GM18511 (cell line): Measurements from ENCODE around the gene HBZ.
"Not testable (repeated sequence)": the region's sequence is repeated elsewhere in the genome, so short reads cannot be mapped to it uniquely, and the experiment has no call there.

ENCODE experiments used
- ATAC-seq: cut with Tn5 transposase; IDR thresholded peaks from one replicate; pipeline ENCODE4 v1.9.1; 2021; ENCODE audit warnings: mild to moderate bottlenecking, moderate library complexity; ENCODE audit not compliant: unreplicated experiment

The HBZ gene

GRCh38 chr16:152141-153128 lies at the start of gene HBZ:
TSS of gene HBZ (plus strand) at chr16:152644. CDS start at chr16:152910, 266 bp downstream.
- no peak for ATAC-seq

DNA sequence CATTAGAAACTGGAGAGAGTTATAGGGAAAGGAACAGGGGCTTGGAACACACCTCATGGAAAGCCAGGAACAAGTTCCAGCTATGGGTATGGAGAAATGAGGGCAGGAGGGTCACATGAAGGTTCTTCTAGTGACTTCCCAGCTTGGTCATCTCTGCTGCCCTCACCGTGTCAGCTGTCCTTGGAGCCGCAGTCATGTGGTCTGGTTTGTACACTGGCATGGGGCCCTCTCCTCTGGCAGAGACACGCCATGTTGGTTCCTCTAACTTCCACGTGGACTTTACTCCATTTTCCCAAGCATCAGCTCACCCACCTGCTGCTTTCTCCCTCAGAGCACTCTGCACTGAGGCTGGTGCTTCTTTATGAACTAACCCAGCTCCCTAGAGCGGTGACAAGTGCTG lies 48.1 kb upstream of the HBZ start:
- no peak for ATAC-seq

DNA sequence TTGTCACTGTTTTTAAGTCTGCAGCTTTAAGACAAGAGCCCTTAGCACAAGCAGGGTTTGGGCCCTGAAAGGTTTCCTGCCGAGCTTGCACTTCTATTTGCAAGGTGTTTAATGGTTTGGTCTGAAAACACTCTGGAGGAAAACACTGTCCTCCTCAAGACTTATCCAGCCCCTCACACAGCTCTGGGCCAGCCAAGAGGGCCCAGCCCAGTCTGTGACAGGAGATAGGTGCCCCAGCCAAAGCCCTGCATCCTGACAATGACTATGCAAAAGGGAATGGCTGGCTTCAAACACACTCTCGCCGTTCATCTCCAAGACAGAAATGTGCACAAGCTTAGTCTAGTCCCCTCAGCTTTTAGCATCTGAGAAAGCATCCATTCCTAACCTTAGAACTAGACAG lies 47.5 kb upstream of the HBZ start:
- no peak for ATAC-seq

DNA sequence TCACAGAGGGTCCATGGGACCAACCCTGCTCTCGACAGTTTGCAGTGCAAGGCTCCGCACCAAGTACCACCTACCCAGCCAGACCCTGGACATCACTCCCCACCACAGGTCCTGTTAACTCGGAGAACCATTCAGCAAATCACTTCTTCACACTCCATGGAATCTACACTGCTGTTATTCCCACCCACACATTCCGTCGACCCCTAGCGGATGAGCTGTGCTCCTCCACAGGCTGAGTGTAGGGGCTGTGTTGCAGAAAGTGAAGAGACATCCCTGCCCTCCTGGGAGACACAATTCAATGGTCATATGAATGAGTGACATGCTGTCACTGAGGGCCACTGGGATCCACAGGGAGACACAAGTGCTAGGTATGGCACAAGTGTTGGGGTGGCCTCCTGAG lies 46.9 kb upstream of the HBZ start:
- no peak for ATAC-seq

DNA sequence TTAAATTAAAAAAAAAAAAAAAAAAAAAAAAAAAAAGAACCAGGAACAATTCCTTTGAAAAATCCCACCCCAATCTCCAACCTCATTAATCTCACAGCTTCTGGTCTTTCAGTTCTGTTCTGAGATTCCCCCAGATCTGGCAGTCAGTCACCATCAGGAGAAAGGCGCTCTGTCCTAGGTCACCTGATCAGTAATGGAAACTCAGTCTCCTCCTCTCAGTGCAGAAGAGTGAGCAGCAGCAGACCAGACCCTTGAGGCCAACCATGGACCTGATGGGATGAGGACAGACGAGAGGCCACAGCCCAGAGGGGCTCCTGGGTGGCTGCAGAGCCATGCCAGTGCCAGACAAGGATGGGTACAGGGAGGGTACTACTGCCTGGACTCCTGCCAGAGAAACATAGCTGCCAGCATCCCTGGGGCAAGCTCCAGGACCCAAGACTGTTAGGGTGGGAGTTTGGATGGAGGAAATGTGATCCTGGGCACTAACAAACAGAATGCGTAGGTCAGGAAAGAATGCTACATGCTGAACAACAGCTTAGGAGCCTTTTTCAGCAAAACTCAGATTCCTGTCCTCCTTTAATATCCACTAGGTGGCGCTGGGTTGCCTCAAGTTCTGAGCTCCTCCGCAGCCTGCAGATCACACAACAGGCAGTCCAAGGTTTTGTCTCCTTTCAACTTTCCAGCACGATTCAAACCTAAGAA lies 45.7 kb upstream of the HBZ start:
- ATAC-seq = no peak

DNA sequence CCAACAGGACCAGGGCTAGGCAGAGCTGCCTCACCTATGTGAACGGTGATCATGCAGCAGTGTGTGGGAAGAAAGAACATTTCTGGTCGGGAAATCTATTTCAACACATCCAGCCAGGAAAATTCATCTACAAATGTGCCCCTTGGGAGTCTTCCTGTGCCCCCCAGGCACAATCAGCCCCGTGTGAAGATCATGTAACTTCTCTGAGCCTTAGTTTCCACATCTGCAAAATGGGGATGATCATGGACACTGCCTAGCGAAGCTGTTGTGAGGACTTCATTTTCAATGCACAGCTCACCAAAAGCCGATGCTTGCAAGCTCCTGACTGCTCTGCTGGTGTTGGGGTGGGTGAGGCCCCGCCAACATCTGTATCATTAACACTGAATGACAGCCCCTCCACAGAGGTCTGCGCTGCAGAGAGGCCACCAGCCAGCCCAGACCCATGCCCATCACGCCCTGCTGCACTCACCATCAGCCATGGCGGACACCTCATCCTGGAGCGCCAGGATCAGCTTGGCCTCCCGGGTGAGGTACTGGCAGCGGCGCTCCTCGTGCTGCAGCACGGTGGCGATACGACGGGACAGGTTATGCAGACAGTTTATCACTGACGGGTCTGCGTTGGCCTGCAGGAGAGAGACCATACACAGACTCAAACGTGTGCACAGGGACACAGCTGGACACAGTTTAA lies 40.1 kb upstream of the HBZ start:
- ATAC-seq = no peak

DNA sequence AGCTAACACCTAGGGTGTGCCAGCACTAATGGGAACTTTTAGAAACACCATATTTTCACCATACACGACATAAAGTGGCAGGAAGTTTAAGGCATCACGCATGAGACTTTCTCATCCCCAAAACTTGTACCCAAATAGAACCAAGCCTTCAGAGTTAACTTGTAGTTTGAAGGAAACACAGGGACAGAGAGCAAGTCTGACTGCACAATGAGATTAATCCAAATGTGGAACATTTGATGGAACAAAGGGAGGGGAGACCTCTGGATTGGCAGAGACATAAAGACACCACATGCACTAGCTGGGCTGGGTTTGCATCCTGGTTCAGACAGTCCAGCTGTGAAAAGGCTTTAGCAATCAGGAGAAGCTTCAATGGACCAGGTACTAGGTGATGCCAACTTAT lies 38.1 kb upstream of the HBZ start:
- no peak for ATAC-seq

DNA sequence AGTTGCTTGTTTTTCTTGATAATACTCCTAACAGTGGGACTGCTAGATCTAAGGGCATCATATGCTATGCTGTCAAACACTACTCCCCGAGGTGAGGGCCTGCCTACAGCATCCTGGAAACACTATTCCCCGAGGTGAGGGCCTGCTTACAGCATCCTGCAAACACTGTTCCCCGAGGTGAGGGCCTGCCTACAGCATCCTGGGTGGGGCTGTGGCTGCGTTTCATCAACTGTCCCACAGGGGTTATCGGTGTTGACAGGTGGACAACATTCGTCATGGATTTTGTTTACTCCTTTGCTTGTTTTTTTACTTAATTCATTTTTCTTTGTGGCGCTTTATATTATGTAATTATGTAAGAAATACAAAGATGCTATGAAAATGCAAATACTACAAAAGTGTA lies 36.4 kb upstream of the HBZ start:
- no peak for ATAC-seq

DNA sequence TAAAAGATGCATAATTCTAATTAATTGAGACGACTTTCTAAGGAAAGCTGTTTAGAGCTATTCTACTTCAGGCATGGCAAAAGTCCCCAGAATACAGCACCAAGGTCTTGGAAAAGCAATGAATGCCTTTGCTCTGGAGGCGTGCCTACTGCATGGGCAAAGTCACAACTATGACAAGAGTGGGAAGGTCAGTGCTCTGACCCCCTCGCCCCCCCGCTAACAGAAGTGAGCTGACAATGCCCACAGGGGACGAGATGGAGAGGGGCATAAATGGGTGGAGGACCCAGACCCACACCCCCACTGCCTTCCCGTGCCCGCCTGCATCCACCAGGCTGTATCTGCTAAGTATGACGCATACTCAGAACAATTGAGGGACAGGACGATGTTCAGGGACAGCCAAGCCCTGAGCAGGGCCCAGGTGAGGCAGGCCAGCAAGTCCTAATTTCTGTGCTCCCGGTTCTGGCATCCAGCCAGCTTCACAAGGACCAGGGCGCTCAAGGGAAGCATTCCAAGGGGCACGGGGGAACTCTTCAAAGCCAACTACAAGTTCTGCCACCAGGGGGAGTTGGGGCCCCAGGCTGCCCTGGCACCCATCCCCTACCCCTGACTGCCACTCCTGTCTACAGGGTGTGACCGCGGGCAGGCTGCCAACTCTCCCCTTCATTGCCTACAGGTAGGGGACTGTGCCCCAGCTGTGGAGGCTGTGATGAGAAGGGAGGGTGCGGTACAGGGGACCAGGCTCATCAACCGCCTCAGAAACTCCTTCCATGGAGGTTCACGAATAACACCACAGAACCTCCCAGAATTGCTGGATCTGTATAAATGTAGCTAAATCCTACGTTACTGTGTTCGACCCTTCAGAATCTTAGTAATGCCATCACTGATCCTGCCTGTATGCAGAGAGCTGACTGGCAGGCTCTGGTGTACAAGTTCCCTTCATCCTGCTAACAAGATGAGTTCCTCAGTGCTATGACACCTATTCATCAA lies 34.8 kb upstream of the HBZ start:
- ATAC-seq = no peak

GRCh38 chr16:118857-119256 lies 33.6 kb upstream of the HBZ start:
- ATAC-seq = no peak

- no peak for ATAC-seq
Observed at GRCh38 chr16:119295-119694, 33.1 kb upstream of the HBZ start.

DNA sequence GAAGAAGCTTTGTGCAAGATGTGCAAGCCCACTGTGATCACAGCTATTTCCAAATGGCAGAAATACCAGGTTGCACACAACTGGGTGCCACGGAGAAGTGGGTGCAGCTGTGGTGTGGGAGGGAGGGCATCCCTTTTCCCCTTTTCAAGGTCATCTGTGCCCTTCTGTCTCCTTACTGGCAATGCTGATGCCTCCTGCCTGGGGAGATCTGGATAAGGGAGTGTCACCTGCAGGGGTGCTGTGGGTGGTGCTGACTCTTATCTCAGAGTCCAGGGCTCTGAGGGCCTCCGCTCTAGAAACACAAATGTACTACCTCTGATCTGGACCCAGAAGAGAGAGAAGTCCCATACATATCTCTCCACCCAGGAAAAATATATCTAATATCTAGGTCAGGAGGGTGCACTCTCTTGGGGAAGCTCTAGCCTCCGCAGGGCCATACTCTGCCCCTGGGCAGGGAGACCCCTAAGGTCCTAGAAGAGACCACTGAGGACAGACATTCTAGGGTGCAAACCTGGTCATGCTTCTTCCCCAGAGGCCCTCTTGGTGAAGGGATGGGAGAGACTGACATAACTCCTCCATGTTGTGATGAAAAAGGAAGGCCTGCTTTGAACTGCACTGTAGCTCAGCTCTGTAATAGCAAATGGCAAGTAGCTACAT lies 32.5 kb upstream of the HBZ start:
- no peak for ATAC-seq

- ATAC-seq = no peak
Observed at GRCh38 chr16:120756-121155, 31.7 kb upstream of the HBZ start.

- ATAC-seq = no peak
Observed at GRCh38 chr16:122361-122760, 30.1 kb upstream of the HBZ start.

DNA sequence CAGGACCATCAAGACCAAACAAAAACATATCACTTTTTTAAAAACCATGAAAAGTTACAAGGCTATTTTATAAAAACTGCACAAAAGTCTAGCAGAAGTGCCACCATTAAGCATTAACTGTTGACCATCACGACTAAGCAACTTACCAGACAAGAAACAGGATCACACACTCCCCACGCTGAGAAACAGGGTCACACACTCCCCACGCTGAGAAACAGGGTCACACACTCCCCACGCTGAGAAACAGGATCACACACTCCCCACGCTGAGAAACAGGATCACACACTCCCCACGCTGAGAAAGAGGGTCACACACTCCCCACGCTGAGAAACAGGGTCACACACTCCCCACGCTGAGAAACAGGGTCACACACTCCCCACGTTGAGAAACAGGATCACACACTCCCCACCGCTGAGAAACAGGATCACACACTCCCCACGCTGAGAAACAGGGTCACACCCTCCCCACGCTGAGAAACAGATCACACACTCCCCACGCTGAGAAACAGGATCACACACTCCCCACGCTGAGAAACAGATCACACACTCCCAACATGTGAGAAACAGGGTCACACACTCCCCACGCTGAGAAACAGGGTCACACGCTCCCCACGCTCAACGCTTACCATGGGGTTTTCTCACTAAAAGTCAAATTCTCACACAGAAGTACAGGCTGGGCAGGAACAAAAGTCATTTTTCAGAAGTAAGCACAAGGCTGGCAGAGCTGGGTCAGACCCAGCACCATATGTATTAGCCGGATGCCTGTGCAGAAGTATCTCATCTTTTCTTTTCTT lies 28.7 kb upstream of the HBZ start:
- not testable (repeated sequence) for ATAC-seq

DNA sequence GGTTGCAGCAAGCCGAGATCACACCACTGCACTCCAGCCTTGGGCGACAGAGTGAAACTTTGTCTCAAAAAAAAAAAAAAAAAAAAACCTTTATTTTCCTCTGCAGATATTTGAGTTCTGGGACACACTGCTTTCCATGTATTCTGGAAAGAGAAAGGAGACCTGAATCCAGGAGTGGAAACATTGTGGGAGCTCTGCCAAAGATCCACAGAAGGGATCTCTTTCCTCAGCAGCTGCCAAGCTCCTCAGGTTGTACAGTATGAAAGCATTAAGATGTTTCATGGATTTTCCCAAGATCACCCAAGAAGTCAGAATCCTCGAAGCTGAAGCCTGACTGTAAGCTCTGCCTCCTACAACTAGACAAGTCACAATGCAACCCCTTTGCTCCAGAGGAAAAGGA lies 27.4 kb upstream of the HBZ start:
- ATAC-seq = no peak

DNA sequence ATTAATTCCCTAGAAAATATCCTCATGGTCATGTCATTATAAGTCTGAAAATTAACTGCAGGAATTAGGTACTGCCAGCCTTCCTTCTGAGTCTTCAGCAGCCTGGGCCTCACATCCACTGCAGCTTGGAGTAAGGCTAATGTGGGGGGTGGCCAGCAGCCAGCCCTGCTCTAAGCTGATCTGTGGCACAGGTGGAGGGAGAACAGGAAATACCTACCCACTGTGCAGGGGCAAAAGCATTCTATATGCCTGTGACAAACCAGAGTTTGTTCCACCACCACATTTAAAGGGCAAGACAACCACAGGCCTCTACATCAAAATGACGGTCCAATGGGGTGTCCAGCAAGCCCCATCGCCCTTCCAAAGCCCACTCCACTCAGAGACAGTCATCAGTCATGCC lies 23.4 kb upstream of the HBZ start:
- no peak for ATAC-seq

- no peak for ATAC-seq
Observed at GRCh38 chr16:130533-131173, 21.8 kb upstream of the HBZ start.

- ATAC-seq = no peak
Observed at GRCh38 chr16:132120-132519, 20.3 kb upstream of the HBZ start.
